WI38 (cell line): ENCODE measurements around the gene MAGED2.
"Not testable (repeated sequence)": the region's sequence is repeated elsewhere in the genome, so short reads cannot be mapped to it uniquely, and the experiment has no call there.

Experiments used
- H3K4me3 ChIP-seq: 2 replicates; pipeline ENCODE4 v1.5.1; 2011; ENCODE audit warnings: low read depth, mild to moderate bottlenecking, control low read depth, low read length
- TF ChIP-seq, protein P1 (sequence below): IDR thresholded peaks from 2 replicates; pipeline ENCODE4 v1.5.1; 2012; ENCODE audit warnings: low read depth, mild to moderate bottlenecking, control low read depth, low read length

The MAGED2 gene

GRCh38 chrX:54821310-54821709, 13.8 kb downstream of the MAGED2 start:
- H3K4me3 ChIP-seq = no peak overlapping the region
- TF ChIP-seq, protein P1, sequence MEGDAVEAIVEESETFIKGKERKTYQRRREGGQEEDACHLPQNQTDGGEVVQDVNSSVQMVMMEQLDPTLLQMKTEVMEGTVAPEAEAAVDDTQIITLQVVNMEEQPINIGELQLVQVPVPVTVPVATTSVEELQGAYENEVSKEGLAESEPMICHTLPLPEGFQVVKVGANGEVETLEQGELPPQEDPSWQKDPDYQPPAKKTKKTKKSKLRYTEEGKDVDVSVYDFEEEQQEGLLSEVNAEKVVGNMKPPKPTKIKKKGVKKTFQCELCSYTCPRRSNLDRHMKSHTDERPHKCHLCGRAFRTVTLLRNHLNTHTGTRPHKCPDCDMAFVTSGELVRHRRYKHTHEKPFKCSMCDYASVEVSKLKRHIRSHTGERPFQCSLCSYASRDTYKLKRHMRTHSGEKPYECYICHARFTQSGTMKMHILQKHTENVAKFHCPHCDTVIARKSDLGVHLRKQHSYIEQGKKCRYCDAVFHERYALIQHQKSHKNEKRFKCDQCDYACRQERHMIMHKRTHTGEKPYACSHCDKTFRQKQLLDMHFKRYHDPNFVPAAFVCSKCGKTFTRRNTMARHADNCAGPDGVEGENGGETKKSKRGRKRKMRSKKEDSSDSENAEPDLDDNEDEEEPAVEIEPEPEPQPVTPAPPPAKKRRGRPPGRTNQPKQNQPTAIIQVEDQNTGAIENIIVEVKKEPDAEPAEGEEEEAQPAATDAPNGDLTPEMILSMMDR = no peak

DNA sequence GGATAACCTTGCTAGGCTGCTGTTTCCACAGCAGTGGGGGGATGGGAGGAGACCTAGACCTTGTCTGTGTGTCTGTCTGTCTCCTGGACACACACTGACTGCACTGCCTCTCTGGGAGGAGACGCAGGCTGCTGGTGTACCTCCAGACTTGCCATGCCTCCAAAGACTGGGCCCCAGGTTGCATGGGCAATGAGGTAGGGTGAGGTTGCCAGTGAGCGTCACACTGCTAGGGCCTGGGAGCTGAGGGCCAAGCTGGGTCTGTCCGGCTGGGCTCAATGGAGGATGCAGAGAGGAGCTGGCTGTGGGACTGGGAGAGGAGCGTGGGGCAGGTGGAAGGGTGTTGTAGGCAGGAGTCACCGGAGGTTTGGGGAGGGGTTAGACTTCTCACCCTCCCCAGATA, 16.6 kb downstream of the MAGED2 start:
- TF ChIP-seq, protein P1 = no peak
- H3K4me3 ChIP-seq = no peak overlapping the region

DNA sequence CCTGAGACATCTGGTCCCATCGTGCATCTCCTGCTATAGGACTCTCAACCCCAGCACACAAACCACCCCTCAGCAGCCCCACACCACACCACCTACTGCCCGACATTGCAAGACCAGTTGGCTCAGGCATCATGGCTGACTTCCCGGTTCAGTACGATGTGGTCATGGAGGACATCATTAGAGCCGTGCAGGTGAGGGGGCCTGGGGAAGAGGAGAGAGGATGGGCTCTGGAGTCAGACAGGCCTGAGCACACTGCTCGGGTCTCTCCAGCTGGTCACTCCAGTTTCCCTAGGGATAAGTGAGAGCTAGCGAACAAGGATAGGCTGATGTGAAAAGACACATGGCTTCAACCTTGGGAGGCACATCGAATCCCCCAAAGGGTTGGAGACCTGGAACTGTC, 17.2 kb downstream of the MAGED2 start:
- no peak overlapping the region for H3K4me3 ChIP-seq
- TF ChIP-seq, protein P1 = no peak

- no peak overlapping the region for H3K4me3 ChIP-seq
- TF ChIP-seq, protein P1 = no peak
These were observed 18.3 kb downstream of the MAGED2 start for GRCh38 chrX:54825716-54826438.

DNA sequence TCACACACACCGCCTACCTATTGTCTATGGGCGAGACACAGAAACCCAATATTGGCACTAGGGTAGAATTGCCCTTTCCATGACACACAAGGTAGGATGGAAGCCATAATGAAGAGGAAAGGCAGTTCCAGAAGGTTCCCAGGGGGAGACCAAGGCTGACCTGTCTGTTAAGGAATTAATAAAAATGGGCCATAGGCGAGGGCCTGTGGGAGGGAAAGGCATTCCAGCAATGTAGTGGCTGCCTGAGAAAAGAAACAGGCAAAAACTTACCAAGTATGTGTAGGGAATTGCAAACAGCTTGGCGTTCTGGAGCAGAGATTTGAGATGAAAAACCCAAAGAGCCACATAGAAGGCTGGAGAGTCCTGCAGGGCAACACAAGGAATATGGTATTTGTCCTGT, 19.1 kb downstream of the MAGED2 start:
- H3K4me3 ChIP-seq = no peak overlapping the region
- TF ChIP-seq, protein P1 = no peak

GRCh38 chrX:54838583-54838982, 31.0 kb downstream of the MAGED2 start:
- TF ChIP-seq, protein P1 = no peak
- no peak overlapping the region for H3K4me3 ChIP-seq

DNA sequence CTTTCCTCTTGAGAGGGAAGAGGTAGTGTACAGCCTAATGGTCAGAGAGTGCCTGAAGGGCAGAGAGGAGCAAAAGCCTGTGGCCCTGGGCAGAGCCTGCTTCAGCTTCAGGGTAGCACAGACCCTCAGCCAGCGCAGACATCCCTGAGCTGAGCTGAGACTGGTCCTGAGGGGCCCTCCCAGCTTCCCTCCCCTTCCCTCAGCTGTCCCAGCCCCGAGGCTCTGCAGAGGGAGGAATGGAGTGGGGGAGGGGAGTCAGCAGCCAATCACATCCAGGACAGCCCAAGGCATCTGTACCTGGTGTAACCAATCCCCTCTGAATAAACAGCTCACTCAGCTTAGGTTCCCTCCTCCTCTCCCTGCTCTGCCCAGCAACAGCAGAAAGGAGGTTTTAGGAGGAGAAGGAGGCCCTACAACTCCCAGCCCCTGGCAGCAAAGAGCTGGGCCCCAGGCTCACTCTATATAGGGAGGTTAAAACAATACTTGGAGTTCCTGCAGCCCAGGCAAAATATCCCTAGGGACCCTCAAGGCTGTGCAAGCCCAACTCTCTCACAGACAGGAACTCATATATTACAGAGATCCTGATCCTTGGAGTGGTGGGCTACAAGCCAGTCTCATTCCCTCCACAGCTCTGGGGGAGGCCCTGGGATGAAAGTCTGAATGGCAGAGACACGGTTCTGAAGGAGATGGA, 33.8 kb downstream of the MAGED2 start:
- not testable (repeated sequence) for H3K4me3 ChIP-seq

- TF ChIP-seq, protein P1 = no peak
- H3K4me3 ChIP-seq = no peak overlapping the region
These were observed 35.1 kb downstream of the MAGED2 start for GRCh38 chrX:54842607-54843006.
